Measurements from ENCODE around the gene UBQLN3. TPM values are rescaled to one million over a fixed set of nuclear protein-coding genes. Genes with fewer than 3 reads are reported as not detected.

The UBQLN3 gene
- total and polyA plus RNA-seq, 2 donors (not counting 3 experiments of a cell fraction or from before 2014, with no cell fraction given) = not detected

GRCh38 chr11:5550440-5551095 lies 40.8 kb upstream of the UBQLN3 start:
- BruUV-seq (replicated peaks) = no TSS peak
- H3K27ac ChIP-seq (ENCODE audit: insufficient read depth, low read depth, low read length) = no peak overlapping the region
- H3K36me3 ChIP-seq (ENCODE audit: control insufficient read depth in 2 of 2, extremely low read depth in 1 of 2, insufficient read depth in 2 of 2, low read length in 2 of 2) = no peaks in the 10 kb centered on the region
- H3K9me1 ChIP-seq (replicated peaks; ENCODE audit: control insufficient read depth, extremely low read depth, insufficient read depth, low read length) = no peaks in the 10 kb centered on the region
- no peak overlapping the region for H3K4me3 ChIP-seq (replicated peaks in 1 of 3; ENCODE audit: insufficient read depth in 1 of 3, low read depth in 1 of 3, low read length in 3 of 3)
- TF ChIP-seq CTCF (IDR thresholded peaks at IDR 0.05; ENCODE audit: extremely low read depth in 1 of 2, insufficient read depth in 1 of 2, low read depth in 1 of 2, low read length in 2 of 2) (no peak), FOS (IDR thresholded peaks at IDR 0.05; ENCODE audit: borderline replicate concordance, insufficient read depth, low read length) (peak; percentile 79), MAX (IDR thresholded peaks at IDR 0.05; ENCODE audit: insufficient read depth, insufficient read length) (no peak), GATA2 (IDR thresholded peaks at IDR 0.05; ENCODE audit: insufficient read depth, insufficient read length, low read depth, low read length) (no peak), EZH2 (IDR thresholded peaks at IDR 0.05; ENCODE audit: borderline replicate concordance, low read depth, low read length, severe bottlenecking) (no peak), JUN (IDR thresholded peaks at IDR 0.05; ENCODE audit: borderline replicate concordance, insufficient read depth, insufficient read length, low read depth) (peak; percentile 54), MYC (IDR thresholded peaks at IDR 0.05; ENCODE audit: low read depth, low read length) (no peak), POLR2AphosphoS5 (IDR thresholded peaks at IDR 0.05; ENCODE audit: insufficient read depth, low read depth, low read length) (no peak), POLR2A (IDR thresholded peaks at IDR 0.05; ENCODE audit: low read depth, low read length) (no peak)
- no peak for DNase-seq (ENCODE audit: low read depth, low spot score)
- no peak overlapping the region for H3K9ac ChIP-seq (replicated peaks; ENCODE audit: extremely low read depth, insufficient read depth, low read length)
- FAIRE-seq = no peak
- CTCF ChIA-PET = no interaction called here
- no peak overlapping the region for H2AFZ ChIP-seq (ENCODE audit: low read depth, low read length)
- no peaks in the 10 kb centered on the region for H3K9me3 ChIP-seq (replicated peaks; ENCODE audit: control insufficient read depth, insufficient read depth, low read length)
- no peaks in the 10 kb centered on the region for H3K27me3 ChIP-seq (ENCODE audit: control insufficient read depth in 2 of 2, insufficient read depth in 2 of 2, low read length in 2 of 2)
- intact Hi-C loops (cut with micrococcal nuclease) (loop anchor here (10.0 kb wide), 1 partner anchor 426 kb away; no protein-coding TSS in a partner anchor), dilution Hi-C loops (cut with MboI; ENCODE audit: extremely low pct_ligation_motif_present, low sequenced_read_pairs) (no loop called here)
- no peaks in the 10 kb centered on the region for H3K4me1 ChIP-seq (ENCODE audit: control insufficient read depth, extremely low read depth, insufficient read depth, low read length)
- POLR2A ChIA-PET = no interaction called here
- no peaks in the 10 kb centered on the region for H3K79me2 ChIP-seq (ENCODE audit: control insufficient read depth, insufficient read depth, low read length)
- no peak overlapping the region for H3K4me2 ChIP-seq (ENCODE audit: insufficient read depth, low read length)
- H4K20me1 ChIP-seq (replicated peaks; ENCODE audit: control insufficient read depth, extremely low read depth, insufficient read depth, low read length) = no peaks in the 10 kb centered on the region

All from endothelial cell of umbilical vein (primary cell).